ENCODE measurements around the gene PLCB1. TPM values are rescaled to one million over a fixed set of nuclear protein-coding genes. Genes with fewer than 3 reads are reported as not detected.

PLCB1 gene
- total RNA-seq, 4 donors from 2014 or later: 72.9 to 115 (median 76.3) TPM

- Histone ChIP-seq H3K4me3 (no peak overlapping the region), H3K36me3 (no peaks in the 10 kb centered on the region), H3K9me3 (no peaks in the 10 kb centered on the region), H3K27me3 (no peaks in the 10 kb centered on the region), H3K4me1 (no peaks in the 10 kb centered on the region), H3K27ac (replicated peaks in 1 of 4) (no peak overlapping the region)
- WGBS: 95% methylated on average over 4 of the region's 4 CpGs
- no peak for TF ChIP-seq EP300 (IDR thresholded peaks at IDR 0.05)
- TF ChIP-seq POLR2A (IDR thresholded peaks at IDR 0.05; ENCODE audit: low read depth): no peak
- TF ChIP-seq CTCF (IDR thresholded peaks at IDR 0.05): no peak
- no peak for TF ChIP-seq POLR2AphosphoS5 (IDR thresholded peaks at IDR 0.05)
- intact Hi-C loops (cut with DNase I): no loop called here
- DNase-seq (ENCODE audit: extremely low spot score): no peak
These were observed 386.8 kb downstream of the PLCB1 start for GRCh38 chr20:8518878-8519277.

DNA sequence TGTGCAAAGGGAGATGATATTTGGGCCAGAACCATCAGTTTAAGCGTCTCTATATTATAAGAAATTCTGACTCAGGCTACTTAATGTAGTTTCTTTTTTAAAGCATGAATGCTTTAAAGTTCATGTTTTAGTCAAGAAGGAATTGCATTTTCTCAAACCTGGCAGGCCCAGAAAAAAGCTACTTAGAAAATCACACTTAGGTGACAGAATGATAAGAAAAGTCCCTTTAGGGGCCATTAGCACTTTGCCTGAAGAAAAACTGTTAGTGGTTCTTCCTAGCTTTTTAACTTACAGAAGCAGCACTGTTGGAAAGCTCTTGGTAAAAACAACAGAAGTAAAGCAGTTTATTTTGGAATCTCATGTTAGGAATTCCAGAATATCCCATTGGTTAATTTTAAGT lies 387.8 kb downstream of the PLCB1 start:
- peaks cover 0 to 8% (median 5%) of the 10 kb centered on the region in 4 donors for H3K4me1 ChIP-seq
- TF ChIP-seq EP300 (IDR thresholded peaks at IDR 0.05) (no peak), CTCF (IDR thresholded peaks at IDR 0.05) (no peak), POLR2AphosphoS5 (IDR thresholded peaks at IDR 0.05) (no peak), POLR2A (IDR thresholded peaks at IDR 0.05; ENCODE audit: low read depth) (no peak)
- H3K4me3 ChIP-seq: no peak overlapping the region
- no peak for DNase-seq (ENCODE audit: extremely low spot score)
- intact Hi-C loops (cut with DNase I): no loop called here
- no peaks in the 10 kb centered on the region for H3K9me3 ChIP-seq
- no peaks in the 10 kb centered on the region for H3K36me3 ChIP-seq
- 95% methylated on average over 1 of the region's 1 CpG for WGBS
- H3K27ac ChIP-seq (replicated peaks in 1 of 4): no peak overlapping the region
- no peaks in the 10 kb centered on the region for H3K27me3 ChIP-seq

- TF ChIP-seq EP300 (IDR thresholded peaks at IDR 0.05): no peak
- no peak for TF ChIP-seq CTCF (IDR thresholded peaks at IDR 0.05)
- no peak for TF ChIP-seq POLR2AphosphoS5 (IDR thresholded peaks at IDR 0.05)
- no peak overlapping the region for H3K4me3 ChIP-seq
- H3K9me3 ChIP-seq: no peaks in the 10 kb centered on the region
- H3K36me3 ChIP-seq: no peaks in the 10 kb centered on the region
- 91% methylated on average over 4 of the region's 4 CpGs for WGBS
- intact Hi-C loops (cut with DNase I): no loop called here
- no peak for DNase-seq (ENCODE audit: extremely low spot score)
- peaks cover 0 to 10% (median 5%) of the 10 kb centered on the region in 4 donors for H3K4me1 ChIP-seq
- no peaks in the 10 kb centered on the region for H3K27me3 ChIP-seq
- H3K27ac ChIP-seq (replicated peaks in 1 of 4): no peak overlapping the region
These were observed 390.1 kb downstream of the PLCB1 start for GRCh38 chr20:8522168-8522567.

DNA sequence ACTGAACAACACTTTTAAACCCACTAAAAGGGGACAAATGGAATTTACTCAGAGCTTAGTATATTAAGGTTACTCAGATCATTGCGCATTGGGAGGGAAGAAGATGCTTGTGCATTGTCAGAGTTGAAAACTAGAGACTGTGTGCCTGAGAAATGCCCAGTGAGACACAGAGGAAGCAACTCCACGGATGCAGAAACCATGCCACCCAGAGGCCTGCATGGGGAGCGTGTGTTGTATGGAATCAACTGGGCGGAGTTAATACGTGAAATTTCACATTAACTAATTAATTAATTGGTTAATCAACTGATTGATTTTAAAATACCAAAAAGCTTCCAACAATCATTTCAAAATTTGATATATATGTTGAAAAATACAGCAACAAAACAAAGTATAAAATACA lies 391.6 kb downstream of the PLCB1 start:
- Histone ChIP-seq H3K4me3 (no peak overlapping the region), H3K27ac (replicated peaks in 1 of 4) (no peak overlapping the region), H3K27me3 (no peaks in the 10 kb centered on the region), H3K4me1 (peaks cover 0 to 16% (median 8%) of the 10 kb centered on the region in 4 donors), H3K36me3 (no peaks in the 10 kb centered on the region), H3K9me3 (no peaks in the 10 kb centered on the region)
- intact Hi-C loops (cut with DNase I): no loop called here
- TF ChIP-seq POLR2A (IDR thresholded peaks at IDR 0.05; ENCODE audit: low read depth) (no peak), POLR2AphosphoS5 (IDR thresholded peaks at IDR 0.05) (no peak), EP300 (IDR thresholded peaks at IDR 0.05) (no peak), CTCF (IDR thresholded peaks at IDR 0.05) (no peak)
- no peak for DNase-seq (ENCODE audit: extremely low spot score)
- 91% methylated on average over 5 of the region's 5 CpGs for WGBS

All from esophagus muscularis mucosa (tissue), 4 donors.